Smooth muscle cell (in vitro differentiated cells): ENCODE measurements around the gene ADIPOQ. TPM values are rescaled to one million over a fixed set of nuclear protein-coding genes. Genes with fewer than 3 reads are reported as not detected.
A peak's percentile ranks its signal among the peaks of the same experiment; 100 is the strongest.
"Not testable (repeated sequence)": the region's sequence is repeated elsewhere in the genome, so short reads cannot be mapped to it uniquely, and the experiment has no call there.

Source experiments
- DNase-seq: peaks from one replicate; lab custom pipeline; 2025; ENCODE audit not compliant: unreplicated experiment; lab: John Stamatoyannopoulos, UW
- H2AFZ ChIP-seq: fragments of 200-600 bp; sonication (generic); 2 replicates; pipeline ENCODE4 v1.6.0; 2016; ENCODE audit warnings: antibody characterized with exemption, low read depth, mild to moderate bottlenecking
- H3F3A ChIP-seq: fragments of 200-600 bp; sonication (generic); 2 replicates; pipeline ENCODE4 v1.6.0; 2017; ENCODE audit warnings: antibody characterized with exemption, low read depth
- H3K27ac ChIP-seq: fragments of 200-600 bp; sonication (generic); 2 replicates; pipeline ENCODE4 v1.5.1; 2016; ENCODE audit warnings: low read depth, mild to moderate bottlenecking
- H3K27me3 ChIP-seq: fragments of 200-600 bp; sonication (generic); 2 replicates; pipeline ENCODE4 v1.6.1; 2016; ENCODE audit warnings: low read depth, mild to moderate bottlenecking
- H3K36me3 ChIP-seq: fragments of 200-600 bp; sonication (generic); 2 replicates; pipeline ENCODE4 v1.5.1; 2016; ENCODE audit warnings: low read depth
- H3K4me1 ChIP-seq: fragments of 200-600 bp; sonication (generic); 2 replicates; pipeline ENCODE4 v1.5.1; 2016; ENCODE audit warnings: low read depth
- H3K4me2 ChIP-seq: fragments of 200-600 bp; sonication (generic); 2 replicates; pipeline ENCODE4 v1.6.0; 2016; ENCODE audit warnings: mild to moderate bottlenecking
- H3K4me3 ChIP-seq: fragments of 200-600 bp; sonication (generic); 2 replicates; pipeline ENCODE4 v1.5.1; 2016; ENCODE audit warnings: mild to moderate bottlenecking
- H3K79me2 ChIP-seq: fragments of 200-600 bp; sonication (generic); 2 replicates; pipeline ENCODE4 v1.6.0; 2016; ENCODE audit warnings: low read depth, mild to moderate bottlenecking
- H3K9ac ChIP-seq: fragments of 200-600 bp; sonication (generic); 2 replicates; pipeline ENCODE4 v1.6.0; 2016; ENCODE audit warnings: low read depth
- H3K9me3 ChIP-seq: fragments of 200-600 bp; sonication (generic); replicated peaks from 2 replicates; pipeline ENCODE4 v1.5.1; 2016; ENCODE audit warnings: low read depth
- H4K20me1 ChIP-seq: fragments of 200-600 bp; sonication (generic); 2 replicates; pipeline ENCODE4 v1.6.0; 2016; ENCODE audit warnings: low read depth
- CTCF ChIP-seq: fragments of 200-600 bp; sonication (generic); IDR thresholded peaks from 2 replicates; pipeline ENCODE4 v1.5.1; 2017; ENCODE audit warnings: borderline replicate concordance, mild to moderate bottlenecking, antibody characterized with exemption; ENCODE audit not compliant: insufficient read depth, poor library complexity, severe bottlenecking
- WGBS: methylation state at CpG from one replicate; pipeline ENCODE4 v1.1.7; 2016; ENCODE audit warnings: low lambda C conversion rate; 5-methylcytosine and 5-hydroxymethylcytosine counted together
- polyA plus RNA-seq: library from polyadenylated mRNA; unstranded; fragments of >200 nt; fragmentation: Nextera tagmentation; extraction: Ambion mirVana; gene quantifications from 2 replicates; pipeline ENCODE4 v1.2.1, GENCODE V29; 2016
- total RNA-seq: library from RNA; depleted of rRNA; stranded (reverse); fragments of >200 nt; gene quantifications from 2 replicates; pipeline ENCODE4 v1.2.3, GENCODE V29; 2014

Gene ADIPOQ
- total and polyA plus RNA-seq, 2 experiments from 2014 or later = not detected

GRCh38 chr3:186847437-186847836 lies 4.9 kb downstream of the ADIPOQ start:
- no peak for TF ChIP-seq CTCF
- Histone ChIP-seq H3K4me2 (no peak overlapping the region), H3K4me1 (no peaks in the 10 kb centered on the region), H3K27ac (no peak overlapping the region), H3F3A (no peaks in the 10 kb centered on the region), H4K20me1 (no peaks in the 10 kb centered on the region), H3K9me3 (no peaks in the 10 kb centered on the region), H3K9ac (no peak overlapping the region), H2AFZ (no peak overlapping the region), H3K4me3 (no peak overlapping the region), H3K36me3 (no peaks in the 10 kb centered on the region), H3K27me3 (peaks cover 21% of the 10 kb centered on the region), H3K79me2 (no peaks in the 10 kb centered on the region)
- WGBS = 61% methylated on average over 2 of the region's 2 CpGs
- DNase-seq = no peak

GRCh38 chr3:186849374-186849975 lies 7.0 kb downstream of the ADIPOQ start:
- 0% methylated on average over 1 of the region's 1 CpG for WGBS
- Histone ChIP-seq H3K9me3 (no peaks in the 10 kb centered on the region), H3K36me3 (no peaks in the 10 kb centered on the region), H4K20me1 (no peaks in the 10 kb centered on the region), H3K4me2 (no peak overlapping the region), H3K9ac (no peak overlapping the region), H3F3A (no peaks in the 10 kb centered on the region), H3K4me3 (no peak overlapping the region), H3K27ac (no peak overlapping the region), H3K27me3 (peaks cover 16% of the 10 kb centered on the region), H3K79me2 (no peaks in the 10 kb centered on the region), H3K4me1 (no peaks in the 10 kb centered on the region), H2AFZ (no peak overlapping the region)
- no peak for DNase-seq
- TF ChIP-seq CTCF = peak; percentile 50

DNA sequence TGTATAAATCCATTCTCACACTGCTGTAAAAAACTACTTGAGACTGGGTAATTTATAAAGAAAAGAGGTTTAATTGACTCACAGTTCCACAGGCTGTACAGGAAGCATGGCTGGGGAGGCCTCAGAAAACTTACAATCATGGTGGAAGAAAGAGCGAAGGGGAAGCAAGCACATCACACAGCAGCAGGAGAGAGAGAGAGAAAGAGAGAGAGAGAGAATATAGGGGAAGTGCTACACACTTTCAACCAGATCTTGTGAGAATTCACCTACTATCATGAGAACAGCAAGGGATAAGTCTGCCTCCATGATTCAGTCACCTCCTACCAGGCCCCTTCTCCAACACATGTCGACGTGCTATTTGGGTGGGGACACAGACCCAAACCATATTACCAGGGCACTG lies 9.3 kb downstream of the ADIPOQ start:
- not testable (repeated sequence) for H4K20me1 ChIP-seq, H3K27ac ChIP-seq, H3K4me2 ChIP-seq, H3K27me3 ChIP-seq, H3K9me3 ChIP-seq, H3K4me3 ChIP-seq, H3K9ac ChIP-seq, DNase-seq, H3K36me3 ChIP-seq, H3F3A ChIP-seq, H2AFZ ChIP-seq, H3K4me1 ChIP-seq, H3K79me2 ChIP-seq
- 93% methylated on average over 3 of the region's 3 CpGs for WGBS

DNA sequence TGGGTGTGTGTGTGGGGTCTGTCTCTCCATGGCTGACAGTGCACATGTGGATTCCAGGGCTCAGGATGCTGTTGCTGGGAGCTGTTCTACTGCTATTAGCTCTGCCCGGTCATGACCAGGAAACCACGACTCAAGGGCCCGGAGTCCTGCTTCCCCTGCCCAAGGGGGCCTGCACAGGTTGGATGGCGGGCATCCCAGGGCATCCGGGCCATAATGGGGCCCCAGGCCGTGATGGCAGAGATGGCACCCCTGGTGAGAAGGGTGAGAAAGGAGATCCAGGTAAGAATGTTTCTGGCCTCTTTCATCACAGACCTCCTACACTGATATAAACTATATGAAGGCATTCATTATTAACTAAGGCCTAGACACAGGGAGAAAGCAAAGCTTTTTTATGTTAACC lies 10.5 kb downstream of the ADIPOQ start:
- TF ChIP-seq CTCF = no peak
- Histone ChIP-seq H3K4me2 (no peak overlapping the region), H3K27ac (no peak overlapping the region), H4K20me1 (no peaks in the 10 kb centered on the region), H3K36me3 (no peaks in the 10 kb centered on the region), H3K27me3 (no peaks in the 10 kb centered on the region), H2AFZ (no peak overlapping the region), H3F3A (no peaks in the 10 kb centered on the region), H3K9ac (no peak overlapping the region), H3K9me3 (no peaks in the 10 kb centered on the region), H3K4me3 (no peak overlapping the region), H3K4me1 (no peaks in the 10 kb centered on the region), H3K79me2 (no peaks in the 10 kb centered on the region)
- DNase-seq = no peak
- 93% methylated on average over 6 of the region's 6 CpGs for whole genome bisulfite sequencing
